HK-2 (cell line): Measurements from ENCODE around the gene KCTD1.

Source experiments
- DNase-seq: peaks from one replicate; pipeline ENCODE4 v3.0.0-alpha.2; 2018; ENCODE audit not compliant: unreplicated experiment

Gene KCTD1

DNA sequence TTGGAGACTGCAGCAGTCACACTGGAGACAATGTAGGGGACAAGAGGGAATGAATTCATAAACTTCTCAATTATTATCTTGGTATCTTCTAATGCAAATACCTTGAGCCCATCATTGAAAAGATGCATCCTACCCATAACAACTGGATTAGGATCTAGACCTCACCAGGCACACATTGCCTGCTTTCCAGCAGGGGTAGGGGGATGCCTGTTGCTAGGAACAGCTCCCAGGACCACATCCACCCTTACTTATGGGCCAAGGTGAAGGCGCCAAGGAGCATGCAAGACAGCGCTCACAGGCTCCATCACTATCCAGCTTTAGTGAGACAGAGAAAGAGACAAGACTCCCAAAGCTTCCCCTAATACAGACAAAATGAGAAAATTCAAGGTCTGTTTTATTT lies 24.4 kb downstream of the KCTD1 start:
- no peak for DNase-seq

DNA sequence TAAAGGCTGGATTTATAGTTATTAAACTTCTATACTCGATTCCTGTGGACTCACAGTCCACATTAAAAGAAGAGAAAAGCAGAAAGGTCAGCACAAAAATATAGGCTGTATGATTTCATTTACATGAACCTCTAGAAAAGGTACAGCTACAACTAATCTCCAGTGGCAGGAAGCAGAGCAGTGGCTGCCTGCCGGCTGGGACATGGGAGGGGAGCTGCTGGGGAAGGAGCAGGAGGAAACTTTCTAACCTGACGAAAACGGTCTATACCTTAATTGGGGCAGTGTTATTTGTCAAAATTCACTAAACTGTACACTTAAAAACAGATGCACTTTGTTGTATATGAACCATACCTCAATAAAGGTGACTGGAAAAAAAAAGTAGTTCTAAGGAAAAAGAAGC lies 26.7 kb downstream of the KCTD1 start:
- DNase-seq = no peak

DNA sequence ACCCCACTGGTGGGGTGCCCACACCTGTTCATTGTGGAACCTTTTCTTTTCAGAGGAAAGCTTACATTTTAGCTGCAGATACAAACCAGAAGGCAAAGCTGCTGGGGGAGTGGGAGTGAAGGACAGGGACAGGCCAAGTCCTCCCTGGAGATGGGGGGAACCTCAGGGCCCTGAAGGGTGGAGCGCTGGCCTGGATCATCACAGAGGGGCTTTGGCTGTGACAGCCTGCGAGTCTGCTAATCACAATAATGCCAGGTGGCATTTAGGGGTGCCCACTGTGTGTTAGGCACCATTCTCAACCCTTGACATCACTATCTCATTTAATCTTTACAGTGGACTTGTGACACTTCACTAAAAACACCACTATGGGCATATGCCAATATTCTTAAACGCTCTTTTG lies 27.4 kb downstream of the KCTD1 start:
- no peak for DNase-seq

- no peak for DNase-seq
These were observed 29.2 kb downstream of the KCTD1 start for GRCh38 chr18:26519114-26519513.

DNA sequence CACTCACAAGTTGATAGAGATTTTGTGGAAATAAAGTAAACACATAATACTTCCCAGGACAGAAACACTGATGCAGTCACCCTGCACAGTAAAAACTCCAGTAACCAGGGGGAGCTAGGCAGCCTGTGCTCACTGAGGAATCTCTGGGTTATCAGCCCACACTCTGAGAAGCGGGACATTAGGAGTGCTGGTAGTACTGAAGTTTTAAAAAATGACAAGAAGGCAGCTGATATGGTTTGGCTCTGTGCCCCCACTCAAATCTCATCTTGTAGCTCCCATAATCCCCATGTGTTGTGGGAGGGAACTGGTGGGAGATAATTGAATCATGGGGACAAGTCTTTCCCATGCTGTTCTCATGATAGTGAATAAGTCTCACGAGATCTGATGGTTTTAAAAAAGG lies 31.4 kb downstream of the KCTD1 start:
- no peak for DNase-seq

- DNase-seq = no peak
These were observed 32.5 kb downstream of the KCTD1 start for GRCh38 chr18:26515643-26516487.

- no peak for DNase-seq
These were observed 36.8 kb downstream of the KCTD1 start for GRCh38 chr18:26511339-26512071.

- no peak for DNase-seq
These were observed 38.0 kb downstream of the KCTD1 start for GRCh38 chr18:26510337-26510736.

GRCh38 chr18:26506012-26506411 lies 42.3 kb downstream of the KCTD1 start:
- no peak for DNase-seq

DNA sequence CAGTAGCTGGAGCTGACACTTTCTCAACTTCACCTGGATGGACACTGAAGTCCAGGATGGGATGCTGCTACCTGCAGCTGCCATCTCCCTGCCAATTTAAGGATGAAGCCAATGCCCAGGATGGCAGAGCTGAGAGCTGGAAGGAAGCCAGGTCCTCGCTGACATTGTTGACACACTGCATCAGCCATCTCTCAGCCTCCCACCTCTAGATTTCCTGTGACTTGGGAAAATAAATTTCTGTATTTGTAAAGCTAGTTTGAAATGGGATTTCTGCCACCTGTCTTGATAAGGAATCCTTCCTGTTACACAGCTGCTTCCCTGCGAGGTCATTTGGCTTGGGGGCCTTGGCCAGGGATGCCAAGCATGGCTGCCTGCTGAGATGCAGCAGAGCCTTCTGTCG lies 43.5 kb downstream of the KCTD1 start:
- DNase-seq = no peak

DNA sequence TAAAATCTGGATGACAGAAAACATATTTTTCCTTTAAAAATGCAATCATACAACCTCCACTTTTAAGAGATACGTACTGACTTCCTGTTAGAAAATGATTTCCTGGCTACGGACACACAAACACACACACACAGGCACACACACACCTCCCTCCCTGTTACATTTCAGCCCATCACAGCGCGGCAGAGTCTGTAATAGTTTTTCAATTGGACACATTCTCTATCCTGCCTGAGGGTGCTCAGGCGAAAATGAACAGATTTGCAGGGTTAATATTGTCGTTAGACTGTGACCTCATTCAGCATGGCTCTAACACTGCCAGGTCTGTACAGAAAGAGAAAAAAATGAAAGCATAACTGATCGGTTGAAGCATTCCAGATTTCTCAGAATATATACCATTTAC lies 45.0 kb downstream of the KCTD1 start:
- no peak for DNase-seq

DNA sequence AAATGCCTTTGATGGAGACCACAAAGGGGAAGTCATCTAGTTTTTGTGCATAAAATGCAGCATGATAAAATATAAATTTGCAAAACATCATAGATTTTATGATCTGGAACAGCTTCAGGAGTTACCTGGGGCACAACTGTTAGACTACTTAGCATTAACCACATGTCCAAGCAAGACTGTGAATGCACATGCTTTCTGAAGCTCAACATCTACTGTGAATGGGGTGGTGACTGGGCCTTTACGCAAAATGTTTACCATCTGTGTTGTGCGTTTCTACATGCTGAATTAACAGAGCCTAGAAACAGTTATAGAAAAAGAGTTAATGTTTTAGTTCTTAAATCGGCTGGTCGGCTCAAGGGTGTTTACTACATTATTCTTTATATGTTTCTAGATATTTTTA lies 45.5 kb downstream of the KCTD1 start:
- no peak for DNase-seq

GRCh38 chr18:26497866-26498265 lies 50.5 kb downstream of the KCTD1 start:
- DNase-seq = no peak

DNA sequence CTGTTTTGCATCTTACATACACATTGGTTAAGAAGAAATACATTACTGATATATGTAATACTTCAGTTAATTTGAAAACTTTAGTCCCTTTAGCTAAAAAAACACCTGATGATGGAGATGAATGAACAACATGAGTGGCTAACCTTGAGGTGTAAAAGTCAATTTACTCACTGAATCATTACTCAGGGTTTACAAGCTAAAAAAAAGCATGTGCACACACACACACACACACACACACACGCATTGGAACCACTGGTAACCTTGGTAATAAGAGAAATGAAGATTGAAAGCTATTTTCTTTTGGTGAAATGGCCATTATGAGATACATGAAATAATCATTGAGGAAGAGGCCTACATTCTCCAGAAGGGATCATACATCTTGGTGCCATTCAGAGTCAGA lies 51.8 kb downstream of the KCTD1 start:
- DNase-seq = no peak

DNA sequence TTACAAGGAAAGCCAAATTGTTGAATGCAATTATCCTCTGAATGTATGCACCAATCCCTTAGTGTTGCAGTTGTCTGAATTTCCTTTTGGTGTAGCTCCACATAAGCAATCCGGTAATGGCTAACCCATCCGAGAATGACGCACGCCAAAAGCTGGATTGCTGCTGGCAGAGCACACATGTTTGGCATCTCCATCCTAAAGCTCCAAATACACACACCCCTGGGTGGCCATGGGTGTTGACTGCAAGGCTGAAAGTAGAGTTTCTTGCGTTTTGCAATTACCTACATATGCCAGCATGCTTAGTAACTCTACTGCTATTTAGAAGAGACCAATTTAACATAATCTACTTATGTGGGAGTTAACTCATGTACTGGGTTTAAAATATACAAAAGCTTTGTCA lies 53.1 kb downstream of the KCTD1 start:
- DNase-seq = no peak

- DNase-seq = no peak
These were observed 55.3 kb downstream of the KCTD1 start for GRCh38 chr18:26493021-26493420.

GRCh38 chr18:26491194-26491816 lies 57.0 kb downstream of the KCTD1 start:
- DNase-seq = no peak

DNA sequence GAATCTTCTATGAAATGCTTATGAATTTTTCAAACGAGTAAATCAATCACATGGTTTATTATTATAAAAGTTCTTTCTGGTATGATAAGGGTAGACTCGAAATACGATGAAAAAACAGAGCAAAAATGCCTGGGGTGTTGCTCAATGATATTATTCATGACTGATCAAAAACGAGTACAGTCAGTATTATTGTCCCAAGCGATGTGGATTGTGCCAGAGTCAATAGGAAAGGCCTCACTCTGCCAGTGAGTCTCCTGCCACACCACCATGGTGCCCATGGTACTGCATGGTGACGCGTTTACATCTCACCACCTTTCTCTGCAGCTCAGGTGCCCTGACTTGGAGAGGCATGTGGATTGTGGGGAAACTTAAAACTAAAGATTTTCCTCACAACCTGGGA lies 58.5 kb downstream of the KCTD1 start:
- DNase-seq = no peak

GRCh38 chr18:26489191-26489590 lies 59.2 kb downstream of the KCTD1 start:
- no peak for DNase-seq

GRCh38 chr18:26488417-26489009 lies 59.8 kb downstream of the KCTD1 start:
- DNase-seq = no peak

GRCh38 chr18:26487437-26487836 lies 60.9 kb downstream of the KCTD1 start:
- peak; percentile 32 for DNase-seq

DNA sequence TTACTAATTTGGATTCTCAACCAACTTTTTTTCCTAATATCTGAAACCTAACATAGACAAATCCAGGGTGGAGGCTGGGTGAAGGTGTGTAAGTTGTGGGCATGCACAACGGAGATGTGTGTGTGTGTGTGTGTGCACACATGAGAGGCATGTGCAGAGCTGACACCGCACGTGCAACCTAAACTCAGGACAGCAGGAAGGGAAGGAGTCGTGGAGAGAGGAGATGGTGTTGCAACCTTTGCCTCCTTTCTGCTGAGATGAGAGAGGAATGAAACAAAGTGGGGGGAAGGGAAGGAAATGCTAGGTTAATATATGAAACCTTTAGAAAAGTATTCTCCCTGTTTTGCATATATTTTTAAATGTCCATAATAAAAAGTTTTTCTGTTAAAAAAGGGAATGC lies 64.7 kb downstream of the KCTD1 start:
- DNase-seq = no peak
